Hematopoietic multipotent progenitor cell treated with erythropoietin and hydrocortisone succinate and interleukin-3 and kit ligand, for 15 days (in vitro differentiated cells): Measurements from ENCODE around the gene SMAD3.
"Not testable (repeated sequence)": the region's sequence is repeated elsewhere in the genome, so short reads cannot be mapped to it uniquely, and the experiment has no call there.

Source experiments
- DNase-seq: peaks from one replicate; pipeline ENCODE4 v3.0.0-alpha.2; 2015; ENCODE audit warnings: low spot score

The SMAD3 gene

DNA sequence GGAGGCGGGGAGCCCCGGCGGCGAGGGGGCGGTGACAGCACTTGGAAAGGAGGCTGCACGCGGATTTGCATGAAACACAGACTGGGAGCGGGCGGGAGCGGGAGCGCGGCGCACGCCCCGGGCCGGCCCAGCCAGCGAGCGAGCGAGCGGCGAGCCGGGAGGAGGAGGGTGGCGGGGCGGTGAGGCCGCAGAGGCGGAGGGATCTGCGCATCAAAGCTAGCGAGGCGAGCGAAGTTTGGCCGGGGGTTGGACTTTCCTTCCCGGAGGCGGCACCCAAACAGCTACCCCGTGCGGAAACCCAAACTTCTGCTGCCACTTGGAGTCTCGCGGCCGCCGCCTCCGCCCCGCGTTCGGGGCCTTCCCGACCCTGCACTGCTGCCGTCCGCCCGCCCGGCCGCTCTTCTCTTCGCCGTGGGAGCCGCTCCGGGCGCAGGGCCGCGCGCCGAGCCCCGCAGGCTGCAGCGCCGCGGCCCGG is at the start of gene SMAD3:
Gene SMAD3, plus strand, starts transcription at position 72 of the 475 bp plus-strand sequence. CDS start 553 bp downstream, outside the sequence.
- DNase-seq, result no peak

DNA sequence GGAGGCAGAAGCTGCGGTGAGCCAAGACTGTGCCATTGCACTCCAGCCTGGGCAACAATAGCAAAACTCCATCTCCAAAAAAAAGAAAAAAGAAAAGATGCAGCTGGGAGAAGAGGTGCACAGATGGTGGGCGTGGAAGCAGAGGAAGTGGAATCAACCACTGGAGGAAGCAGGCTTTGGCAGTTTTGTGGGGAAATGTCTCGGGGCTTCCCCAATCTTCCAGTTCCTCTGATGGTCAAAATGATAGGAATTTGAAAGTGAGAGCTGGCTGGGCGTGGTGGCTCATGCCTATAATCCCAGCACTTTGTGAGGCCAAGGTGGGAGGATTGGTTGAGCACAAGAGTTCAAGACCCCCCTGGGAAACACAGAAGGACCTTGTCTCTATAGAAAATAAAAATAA is 48.1 kb upstream of the SMAD3 start:
- DNase-seq, result no peak

DNA sequence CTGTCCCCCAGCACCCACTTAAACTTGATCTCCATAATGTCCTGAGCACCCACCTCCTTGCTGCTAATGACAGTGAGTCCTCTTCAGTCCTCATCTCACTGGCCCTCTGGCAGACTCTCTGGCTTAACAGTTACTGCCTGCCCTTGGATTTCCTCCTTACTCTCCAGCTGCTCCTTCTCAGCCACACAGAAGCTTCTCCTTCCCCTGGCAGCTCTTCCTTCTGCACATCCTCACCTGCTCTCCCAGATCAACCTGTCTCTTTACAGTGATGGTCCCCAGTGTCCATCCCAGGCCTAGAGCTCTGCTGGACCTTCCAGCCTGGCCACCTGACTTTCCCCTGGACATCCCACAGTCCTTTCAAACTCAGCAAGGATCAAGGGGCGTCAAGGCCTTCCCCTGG is 47.4 kb upstream of the SMAD3 start:
- no peak for DNase-seq

DNA sequence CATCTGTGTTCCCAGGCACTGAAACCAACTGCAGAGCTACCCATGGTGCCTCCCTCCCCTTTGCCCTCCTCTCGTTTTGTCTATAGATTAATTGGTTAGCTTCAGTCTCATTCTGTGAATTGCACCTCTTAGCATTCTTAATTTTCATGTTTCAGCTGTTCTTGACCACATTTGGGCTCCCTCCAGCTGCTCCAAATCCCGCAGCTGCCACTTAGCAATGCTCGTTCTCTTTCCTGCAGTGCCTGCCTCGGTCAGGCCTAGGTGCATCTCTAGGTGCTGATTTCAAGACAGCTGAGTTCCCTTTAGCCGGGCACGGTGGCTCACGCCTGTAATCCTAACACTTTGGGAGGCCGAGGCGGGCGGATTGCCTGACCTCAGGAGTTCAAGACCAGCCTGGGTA is 47.0 kb upstream of the SMAD3 start:
- DNase-seq, result no peak

- DNase-seq, result no peak
Observed at GRCh38 chr15:67019069-67019468, 46.3 kb upstream of the SMAD3 start.

GRCh38 chr15:67019884-67020520 is 45.4 kb upstream of the SMAD3 start:
- no peak for DNase-seq

DNA sequence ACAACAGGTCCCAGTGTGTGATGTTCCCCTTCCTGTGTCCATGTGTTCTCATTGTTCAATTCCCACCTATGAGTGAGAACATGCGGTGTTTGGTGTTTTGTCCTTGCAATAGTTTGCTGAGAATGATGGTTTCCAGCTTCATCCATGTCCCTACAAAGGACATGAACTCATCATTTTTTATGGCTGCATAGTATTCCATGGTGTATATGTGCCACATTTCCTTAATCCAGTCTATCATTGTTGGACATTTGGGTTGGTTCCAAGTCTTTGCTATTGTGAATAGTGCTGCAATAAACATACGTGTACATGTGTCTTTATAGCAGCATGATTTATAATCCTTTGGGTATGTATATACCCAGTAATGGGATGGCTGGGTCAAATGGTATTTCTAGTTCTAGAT is 44.7 kb upstream of the SMAD3 start:
- DNase-seq, result not testable (repeated sequence)

GRCh38 chr15:67021455-67021854 is 43.9 kb upstream of the SMAD3 start:
- DNase-seq, result no peak

DNA sequence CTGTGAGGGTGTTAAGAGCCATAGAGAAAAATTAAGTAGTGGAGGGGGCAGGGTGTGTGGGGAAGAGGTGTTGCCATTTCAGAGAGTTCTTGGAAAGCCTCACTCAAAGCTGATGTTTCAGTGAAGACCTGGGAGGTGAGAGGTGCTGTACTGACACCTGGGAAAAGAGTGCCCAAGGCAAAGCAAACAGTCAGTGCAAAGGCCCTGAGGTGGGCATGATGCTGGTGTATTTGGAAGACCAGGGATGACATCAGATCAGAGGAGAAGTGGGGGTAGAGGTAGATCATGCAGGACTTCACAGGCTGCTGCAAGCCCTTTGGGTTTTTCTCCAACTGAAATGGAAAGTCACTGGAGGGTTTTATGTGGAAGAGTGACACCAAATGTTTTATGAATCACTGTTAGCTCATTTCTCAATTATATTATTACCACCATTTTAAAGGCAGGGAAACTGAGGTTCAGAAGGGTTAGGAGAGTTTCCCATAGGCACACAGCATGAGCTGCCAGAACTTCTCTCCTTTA is 42.8 kb upstream of the SMAD3 start:
- no peak for DNase-seq

GRCh38 chr15:67023517-67024313 is 41.7 kb upstream of the SMAD3 start:
- DNase-seq, result no peak

GRCh38 chr15:67024314-67024997 is 40.9 kb upstream of the SMAD3 start:
- DNase-seq, result no peak

DNA sequence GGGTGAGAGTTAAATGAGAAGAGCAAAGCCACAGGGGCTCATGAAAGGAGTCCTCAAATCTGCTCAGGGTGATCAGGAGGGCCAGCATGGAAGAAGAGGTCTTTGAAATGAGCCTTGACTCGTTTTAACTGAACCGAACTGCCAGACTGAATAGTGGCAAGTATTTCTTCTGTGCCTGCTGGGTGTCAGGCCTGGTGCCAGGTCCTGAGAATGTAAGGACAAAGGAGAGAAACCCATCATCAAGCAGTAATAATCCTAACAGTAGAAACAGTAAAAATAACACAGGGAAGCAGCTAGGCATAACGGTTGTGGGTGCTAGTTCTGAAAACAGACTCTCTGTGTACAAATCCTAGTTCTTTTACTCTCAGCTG is 40.4 kb upstream of the SMAD3 start:
- DNase-seq, result no peak

GRCh38 chr15:67025719-67026609 is 39.4 kb upstream of the SMAD3 start:
- no peak for DNase-seq

GRCh38 chr15:67026610-67026967 is 38.8 kb upstream of the SMAD3 start:
- no peak for DNase-seq

DNA sequence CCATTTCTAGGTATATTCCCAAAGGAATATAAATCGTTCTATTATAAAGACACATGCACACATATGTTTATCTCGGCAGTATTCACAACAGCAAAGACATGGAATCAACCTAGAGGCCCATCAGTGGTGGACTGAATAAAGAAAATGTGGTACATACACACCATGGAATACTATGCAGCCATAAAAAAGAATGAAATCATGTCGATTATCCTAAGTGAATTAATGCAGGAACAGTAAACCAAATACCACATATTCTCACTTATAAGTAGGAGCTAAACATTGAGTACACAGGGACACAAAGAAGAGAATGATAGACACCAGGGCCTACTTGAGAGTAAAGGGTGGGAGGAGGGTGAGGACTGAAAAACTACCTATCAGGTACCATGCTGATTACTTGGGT is 37.0 kb upstream of the SMAD3 start:
- not testable (repeated sequence) for DNase-seq

- no peak for DNase-seq
Observed at GRCh38 chr15:67030036-67030762, 35.2 kb upstream of the SMAD3 start.

DNA sequence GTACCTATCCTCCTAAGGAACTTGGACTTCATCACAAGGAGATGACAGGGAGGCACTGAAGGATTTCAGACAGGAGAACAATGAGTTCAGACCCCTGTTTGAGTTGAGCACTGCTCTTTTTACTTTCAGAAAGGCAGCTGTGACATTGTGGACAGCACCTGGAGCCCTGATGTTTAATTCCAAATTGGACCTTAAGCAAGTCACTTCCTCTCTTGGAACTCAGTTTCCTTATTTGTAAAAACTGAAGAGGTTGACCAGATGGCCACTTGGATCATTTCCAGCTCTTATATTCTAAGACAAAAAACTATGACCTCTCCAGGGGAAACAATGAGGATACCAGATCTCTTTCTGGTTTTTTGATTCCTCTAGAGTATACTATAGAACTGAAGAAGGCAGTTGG is 34.1 kb upstream of the SMAD3 start:
- DNase-seq, result no peak

GRCh38 chr15:67032608-67033007 is 32.8 kb upstream of the SMAD3 start:
- DNase-seq, result no peak

DNA sequence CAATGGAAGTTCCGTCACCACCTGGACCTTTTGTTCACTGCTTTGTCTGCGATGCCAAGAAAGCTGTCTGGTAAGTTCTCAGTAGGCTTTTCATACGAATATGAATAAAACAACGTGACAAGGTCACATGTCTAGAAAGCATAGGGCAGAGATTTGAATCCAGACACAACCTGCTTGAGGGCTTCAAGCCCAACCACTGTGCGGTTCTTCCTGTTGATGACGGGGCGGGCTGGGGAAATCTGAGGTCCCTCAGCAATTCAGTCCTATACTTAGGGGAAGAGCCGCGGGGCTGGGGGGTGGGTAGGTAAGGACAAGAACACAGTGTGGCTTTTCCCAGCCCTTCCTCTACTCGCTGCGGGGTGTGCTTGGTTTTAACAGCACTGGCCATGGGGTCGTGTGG is 32.4 kb upstream of the SMAD3 start:
- no peak for DNase-seq

DNA sequence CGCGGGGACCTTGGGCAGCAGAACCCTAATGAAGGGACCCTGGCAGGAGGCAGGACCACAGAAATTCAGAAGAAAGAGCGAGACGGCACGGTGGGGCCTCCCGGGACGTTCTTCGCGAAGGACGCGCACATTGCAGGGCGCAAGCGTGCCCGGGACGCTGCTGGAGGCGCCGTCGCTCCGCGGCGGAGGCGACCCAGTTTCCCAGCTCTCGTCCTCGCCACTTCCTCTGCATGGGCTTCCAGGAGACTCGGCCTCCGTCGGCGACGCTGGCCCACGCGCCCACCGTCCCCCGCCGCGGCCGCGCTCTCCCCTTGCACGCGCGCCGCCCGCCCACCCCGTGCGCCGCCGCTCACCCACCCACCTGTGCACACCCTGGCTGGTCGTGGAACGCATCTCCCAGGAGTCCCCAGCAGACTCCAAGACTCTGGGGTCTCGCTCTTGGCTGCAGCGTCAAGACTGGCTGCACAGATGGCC is 31.8 kb upstream of the SMAD3 start:
- DNase-seq, result no peak

GRCh38 chr15:67035886-67036285 is 29.5 kb upstream of the SMAD3 start:
- DNase-seq, result no peak
